ENCODE data around the gene MED4.

The MED4 gene

DNA sequence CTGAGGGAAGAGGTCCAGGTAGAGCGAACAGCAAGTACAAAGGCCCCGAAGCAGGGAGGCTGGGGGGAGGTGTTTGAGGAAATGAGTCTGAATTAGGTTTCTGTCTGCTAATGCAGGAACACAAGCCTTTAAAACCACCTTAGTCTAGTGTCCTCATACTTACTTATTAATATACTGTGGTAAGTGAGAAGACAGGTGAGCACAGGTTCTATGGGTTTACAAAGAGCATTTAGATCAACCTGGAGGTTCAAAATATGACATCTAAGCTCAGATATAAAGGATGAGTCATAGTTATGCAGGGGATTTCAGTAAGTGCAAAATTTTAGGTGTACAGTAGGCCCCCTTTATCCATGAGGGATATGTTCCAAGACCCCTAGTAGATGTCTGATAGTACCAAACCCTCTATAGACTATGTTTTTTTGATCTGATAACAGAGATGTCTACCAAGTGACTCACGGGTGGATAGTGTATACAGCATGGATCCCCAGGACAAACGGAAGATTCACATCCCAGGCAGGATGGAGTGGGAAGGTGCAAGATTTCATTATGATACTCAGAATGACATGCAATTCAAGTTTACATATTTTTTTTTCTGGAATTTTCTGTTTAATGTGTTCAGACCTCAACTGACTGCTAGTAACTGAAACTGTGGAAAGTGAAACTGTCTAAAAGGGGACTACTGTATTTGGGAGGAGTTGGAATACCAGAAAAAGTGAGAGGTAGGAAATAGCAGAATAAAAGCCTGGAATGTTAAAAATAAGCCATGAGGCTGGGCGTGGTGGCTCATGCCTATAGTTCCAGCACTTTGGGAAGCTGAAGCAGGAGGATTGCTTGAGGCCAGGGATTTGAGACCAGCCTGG lies 18.2 kb upstream of the MED4 start:
- no peaks in the 10 kb centered on the region for H3K4me1 ChIP-seq (ENCODE audit: insufficient read depth, insufficient read length)
- H3K36me3 ChIP-seq (ENCODE audit: insufficient read depth, insufficient read length, low read length), result no peaks in the 10 kb centered on the region
- H3K9ac ChIP-seq (ENCODE audit: insufficient read length, low read depth), result no peak overlapping the region
- H3K4me3 ChIP-seq (ENCODE audit: insufficient read length, low read depth), result no peak overlapping the region
- TF ChIP-seq YY1 (IDR thresholded peaks at IDR 0.05; ENCODE audit: insufficient read depth, insufficient read length) (no peak), SUZ12 (IDR thresholded peaks at IDR 0.05; ENCODE audit: extremely low read depth, insufficient read depth, insufficient read length) (no peak), ZNF274 (IDR thresholded peaks at IDR 0.05; ENCODE audit: low read depth, low read length) (no peak)
- DNase-seq (ENCODE audit: low read depth, low spot score), result no peak
- no peaks in the 10 kb centered on the region for H3K27me3 ChIP-seq (ENCODE audit: insufficient read depth, insufficient read length)
- no peaks in the 10 kb centered on the region for H3K9me3 ChIP-seq (ENCODE audit: insufficient read depth, low read length)

DNA sequence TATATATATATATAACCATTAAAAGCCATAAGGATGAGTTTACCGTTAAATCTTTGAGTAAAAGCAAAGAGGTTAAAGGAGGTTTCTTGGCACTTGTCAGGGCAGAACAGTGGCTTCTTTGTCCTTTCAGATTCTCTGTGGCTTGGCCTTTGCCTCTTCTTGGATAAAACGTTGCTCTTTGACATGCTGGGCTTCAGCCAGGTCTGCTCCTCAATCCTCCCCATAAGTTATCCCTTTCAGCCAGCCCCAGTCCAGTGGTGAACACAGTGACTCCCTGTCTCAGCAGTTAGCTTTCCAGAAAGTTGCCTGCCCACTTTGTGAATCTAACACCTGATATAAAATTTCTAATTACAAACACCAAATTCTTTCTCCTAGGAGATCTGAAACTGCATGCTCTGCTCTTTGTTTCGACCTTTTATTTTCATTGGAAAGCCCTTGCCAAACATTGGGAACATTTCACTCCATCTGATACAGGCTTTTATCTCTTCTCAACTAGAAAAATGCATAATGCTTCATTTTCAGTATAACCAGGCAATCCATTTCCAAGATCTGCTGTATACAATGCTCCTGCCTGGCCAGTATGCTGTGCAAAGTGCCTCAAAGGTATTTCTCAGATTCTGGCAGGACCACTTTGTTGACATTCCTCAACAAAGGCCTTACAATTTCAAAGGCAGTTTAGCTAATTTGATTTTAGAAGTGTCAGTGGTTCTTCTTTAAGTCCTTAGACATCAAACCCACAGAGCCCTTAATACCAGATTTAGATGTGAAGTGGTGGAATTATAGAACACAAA lies 16.2 kb upstream of the MED4 start:
- Histone ChIP-seq H3K36me3 (ENCODE audit: insufficient read depth, insufficient read length, low read length) (no peaks in the 10 kb centered on the region), H3K4me3 (ENCODE audit: insufficient read length, low read depth) (no peak overlapping the region), H3K27me3 (ENCODE audit: insufficient read depth, insufficient read length) (no peaks in the 10 kb centered on the region), H3K4me1 (ENCODE audit: insufficient read depth, insufficient read length) (no peaks in the 10 kb centered on the region), H3K9ac (ENCODE audit: insufficient read length, low read depth) (no peak overlapping the region), H3K9me3 (ENCODE audit: insufficient read depth, low read length) (no peaks in the 10 kb centered on the region)
- no peak for DNase-seq (ENCODE audit: low read depth, low spot score)
- TF ChIP-seq YY1 (IDR thresholded peaks at IDR 0.05; ENCODE audit: insufficient read depth, insufficient read length) (no peak), ZNF274 (IDR thresholded peaks at IDR 0.05; ENCODE audit: low read depth, low read length) (no peak), SUZ12 (IDR thresholded peaks at IDR 0.05; ENCODE audit: extremely low read depth, insufficient read depth, insufficient read length) (no peak)

DNA sequence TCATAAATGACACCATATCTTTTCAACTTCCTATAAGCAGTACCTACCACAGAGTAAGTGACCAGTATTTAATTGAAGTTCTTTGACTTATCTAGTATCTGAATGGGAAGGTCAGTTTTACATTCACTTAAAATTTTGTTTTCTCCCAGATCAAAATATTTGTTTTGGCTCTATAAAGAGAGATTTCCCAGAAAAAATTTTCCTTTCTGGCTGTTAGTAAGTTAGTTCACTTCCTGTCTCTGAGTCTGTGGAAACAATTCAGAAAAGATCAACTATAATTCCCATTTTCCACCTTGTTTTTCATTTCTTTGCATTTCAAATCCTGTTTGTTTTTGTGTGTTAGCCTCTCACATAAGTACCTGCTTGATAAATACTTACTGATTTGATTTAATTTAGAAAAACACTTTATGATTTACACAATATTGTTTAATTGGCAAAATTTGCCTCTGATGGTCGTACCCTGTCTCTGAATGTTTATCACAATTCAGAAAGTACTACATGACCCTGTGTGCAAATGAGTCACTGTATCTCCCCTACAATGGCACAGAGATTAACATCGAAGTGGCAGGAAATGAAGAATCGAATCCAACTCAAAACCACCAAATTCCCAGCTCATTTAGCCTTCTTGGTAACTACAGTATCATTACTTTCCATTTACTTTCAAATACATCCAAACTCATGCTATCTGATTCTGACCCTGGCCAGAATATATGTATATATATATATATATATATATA lies 15.4 kb upstream of the MED4 start:
- H3K36me3 ChIP-seq (ENCODE audit: insufficient read depth, insufficient read length, low read length), result no peaks in the 10 kb centered on the region
- DNase-seq (ENCODE audit: low read depth, low spot score), result no peak
- no peak overlapping the region for H3K9ac ChIP-seq (ENCODE audit: insufficient read length, low read depth)
- no peaks in the 10 kb centered on the region for H3K9me3 ChIP-seq (ENCODE audit: insufficient read depth, low read length)
- no peak for TF ChIP-seq ZNF274 (IDR thresholded peaks at IDR 0.05; ENCODE audit: low read depth, low read length)
- no peak for TF ChIP-seq YY1 (IDR thresholded peaks at IDR 0.05; ENCODE audit: insufficient read depth, insufficient read length)
- no peak for TF ChIP-seq SUZ12 (IDR thresholded peaks at IDR 0.05; ENCODE audit: extremely low read depth, insufficient read depth, insufficient read length)
- H3K27me3 ChIP-seq (ENCODE audit: insufficient read depth, insufficient read length), result no peaks in the 10 kb centered on the region
- H3K4me3 ChIP-seq (ENCODE audit: insufficient read length, low read depth), result no peak overlapping the region
- no peaks in the 10 kb centered on the region for H3K4me1 ChIP-seq (ENCODE audit: insufficient read depth, insufficient read length)

DNA sequence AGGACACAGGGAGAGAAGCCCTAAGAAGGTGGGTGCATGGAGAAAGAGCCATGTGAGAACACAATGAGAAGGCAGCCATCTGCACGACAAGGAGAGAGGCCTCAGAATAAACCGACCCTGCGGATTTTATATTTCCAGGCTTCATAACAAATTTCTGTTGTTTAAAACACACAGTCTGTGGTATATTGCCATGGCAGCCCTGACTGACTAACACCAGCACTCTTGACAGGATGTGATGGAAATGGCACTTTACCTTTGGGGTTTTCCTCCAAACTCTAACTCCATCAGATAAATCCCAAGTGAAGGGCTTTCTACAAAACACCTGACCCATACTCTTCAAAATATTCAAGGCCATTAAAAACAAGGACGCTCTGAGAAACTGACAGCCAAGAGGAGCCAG lies 13.2 kb upstream of the MED4 start:
- H3K4me3 ChIP-seq (ENCODE audit: insufficient read length, low read depth), result no peak overlapping the region
- H3K9me3 ChIP-seq (ENCODE audit: insufficient read depth, low read length), result no peaks in the 10 kb centered on the region
- H3K27me3 ChIP-seq (ENCODE audit: insufficient read depth, insufficient read length), result no peaks in the 10 kb centered on the region
- TF ChIP-seq YY1 (IDR thresholded peaks at IDR 0.05; ENCODE audit: insufficient read depth, insufficient read length) (no peak), SUZ12 (IDR thresholded peaks at IDR 0.05; ENCODE audit: extremely low read depth, insufficient read depth, insufficient read length) (no peak), ZNF274 (IDR thresholded peaks at IDR 0.05; ENCODE audit: low read depth, low read length) (no peak)
- no peaks in the 10 kb centered on the region for H3K36me3 ChIP-seq (ENCODE audit: insufficient read depth, insufficient read length, low read length)
- H3K9ac ChIP-seq (ENCODE audit: insufficient read length, low read depth), result no peak overlapping the region
- no peak for DNase-seq (ENCODE audit: low read depth, low spot score)
- H3K4me1 ChIP-seq (ENCODE audit: insufficient read depth, insufficient read length), result no peaks in the 10 kb centered on the region

DNA sequence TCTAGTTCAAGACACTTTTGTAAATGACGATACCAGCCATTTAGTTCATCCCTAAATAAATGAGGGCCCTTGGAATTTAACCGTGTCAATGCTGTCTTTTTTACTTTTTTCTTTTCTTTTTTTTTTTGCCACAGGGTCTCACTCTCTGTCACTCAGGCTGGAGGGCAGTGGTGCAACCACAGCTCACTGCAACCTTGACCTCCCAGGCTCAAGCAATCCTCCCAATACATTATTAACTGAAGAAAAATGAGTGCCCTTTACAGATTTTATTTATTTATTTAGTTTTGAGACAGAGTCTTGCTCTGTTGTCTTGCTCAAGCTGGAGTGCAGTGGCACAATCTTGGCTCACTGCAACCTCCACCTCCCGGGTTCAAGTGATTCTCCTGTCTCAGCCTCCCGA lies 2.9 kb upstream of the MED4 start:
- no peak overlapping the region for H3K9ac ChIP-seq (ENCODE audit: insufficient read length, low read depth)
- H3K4me3 ChIP-seq (ENCODE audit: insufficient read length, low read depth), result no peak overlapping the region
- no peaks in the 10 kb centered on the region for H3K4me1 ChIP-seq (ENCODE audit: insufficient read depth, insufficient read length)
- peaks cover 7% of the 10 kb centered on the region for H3K36me3 ChIP-seq (ENCODE audit: insufficient read depth, insufficient read length, low read length)
- DNase-seq (ENCODE audit: low read depth, low spot score), result no peak
- TF ChIP-seq SUZ12 (IDR thresholded peaks at IDR 0.05; ENCODE audit: extremely low read depth, insufficient read depth, insufficient read length), result no peak
- no peak for TF ChIP-seq YY1 (IDR thresholded peaks at IDR 0.05; ENCODE audit: insufficient read depth, insufficient read length)
- TF ChIP-seq ZNF274 (IDR thresholded peaks at IDR 0.05; ENCODE audit: low read depth, low read length), result no peak
- H3K27me3 ChIP-seq (ENCODE audit: insufficient read depth, insufficient read length), result no peaks in the 10 kb centered on the region
- no peaks in the 10 kb centered on the region for H3K9me3 ChIP-seq (ENCODE audit: insufficient read depth, low read length)

DNA sequence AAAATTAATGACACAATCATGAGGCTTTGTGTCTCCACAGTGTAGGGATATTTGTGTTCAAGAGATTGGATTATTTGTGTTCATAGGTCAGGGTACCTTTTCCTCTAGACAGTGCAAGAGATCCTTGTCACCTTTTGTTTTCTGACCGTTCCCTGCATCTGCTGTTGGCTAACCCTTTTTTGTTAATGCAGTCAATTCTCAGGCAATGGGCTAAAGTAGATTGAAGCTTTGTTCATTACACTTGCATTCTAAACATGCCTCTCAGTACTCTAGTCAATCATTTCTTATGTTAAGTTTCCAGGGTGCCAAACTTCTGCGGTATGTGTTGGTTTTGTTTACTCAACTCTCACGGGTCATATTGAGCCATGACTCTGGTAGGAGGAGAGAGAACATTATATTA lies 1.8 kb upstream of the MED4 start:
- TF ChIP-seq ZNF274 (IDR thresholded peaks at IDR 0.05; ENCODE audit: low read depth, low read length) (no peak), SUZ12 (IDR thresholded peaks at IDR 0.05; ENCODE audit: extremely low read depth, insufficient read depth, insufficient read length) (no peak), YY1 (IDR thresholded peaks at IDR 0.05; ENCODE audit: insufficient read depth, insufficient read length) (no peak)
- no peaks in the 10 kb centered on the region for H3K9me3 ChIP-seq (ENCODE audit: insufficient read depth, low read length)
- H3K9ac ChIP-seq (ENCODE audit: insufficient read length, low read depth), result no peak overlapping the region

More for the DNA sequence above, 1.8 kb upstream of the MED4 start:
- Histone ChIP-seq H3K36me3 (ENCODE audit: insufficient read depth, insufficient read length, low read length) (peaks cover 13% of the 10 kb centered on the region), H3K4me1 (ENCODE audit: insufficient read depth, insufficient read length) (no peaks in the 10 kb centered on the region), H3K27me3 (ENCODE audit: insufficient read depth, insufficient read length) (no peaks in the 10 kb centered on the region), H3K4me3 (ENCODE audit: insufficient read length, low read depth) (no peak overlapping the region)
- peak; percentile 57 for DNase-seq (ENCODE audit: low read depth, low spot score)

Measured in NT2/D1 (cell line).